ENCODE results near the gene CLEC17A.

The CLEC17A gene

GRCh38 chr19:14659874-14660489, 77.1 kb downstream of the CLEC17A start:
- no peak for DNase-seq

GRCh38 chr19:14661372-14661924, 78.6 kb downstream of the CLEC17A start:
- DNase-seq = no peak

All from CD4-positive, alpha-beta T cell treated with Interleukin-6 for 4 hours (primary cell).